Measurements from ENCODE around the gene MEG3. TPM values are rescaled to one million over a fixed set of nuclear protein-coding genes. Genes with fewer than 3 reads are reported as not detected.
A peak's percentile ranks its signal among the peaks of the same experiment; 100 is the strongest.

The MEG3 gene
- total and polyA plus RNA-seq, 9 of the 15 experiments (the other 6 are each of a cell fraction or from before 2014, with no cell fraction given): 0.10 to 5.3 (median 1.0) TPM; not detected in 1

GRCh38 chr14:100865682-100866591 lies 40.0 kb downstream of the MEG3 start:
- H3K4me1 ChIP-seq (replicated peaks in 1 of 2; ENCODE audit: control insufficient read depth in 2 of 2, insufficient read depth in 2 of 2, low read length in 2 of 2): peaks cover 28 to 35% of the 10 kb centered on the region in 2 experiments
- POLR2A ChIA-PET: interaction anchor here (0.6 to 1.8 kb wide), 2 partner anchors 14 to 423 kb away, joined by 3 to 4 read pairs; no protein-coding TSS in a partner anchor
- H3K27me3 ChIP-seq (ENCODE audit: control insufficient read depth in 2 of 2, insufficient read depth in 2 of 2, low read length in 2 of 2): no peaks in the 10 kb centered on the region
- H3K79me2 ChIP-seq (ENCODE audit: control insufficient read depth, insufficient read depth, low read length): no peaks in the 10 kb centered on the region
- peak overlapping the region; percentile 61; the same call in 1 of the 2 replicates for H2AFZ ChIP-seq (ENCODE audit: low read depth, low read length)
- H3K9me3 ChIP-seq (replicated peaks; ENCODE audit: control insufficient read depth, insufficient read depth, low read depth, low read length): no peaks in the 10 kb centered on the region
- in situ Hi-C loops (cut with MboI): no loop called here
- intact Hi-C loops (cut with micrococcal nuclease): no loop called here
- no peaks in the 10 kb centered on the region for H3K36me3 ChIP-seq (ENCODE audit: control insufficient read depth, insufficient read depth, low read length)
- no peak for FAIRE-seq
- no peak overlapping the region for H3K4me3 ChIP-seq
- peak in 2 of 4 experiments; percentile 13 to 17 for DNase-seq (ENCODE audit: extremely low read depth in 1 of 4, low spot score in 3 of 4)
- CTCF ChIA-PET (ENCODE audit: low intra/inter-chr PET ratio): no interaction called here
- H3K27ac ChIP-seq (ENCODE audit: extremely low read depth, low read depth, low read length): peak overlapping the region; percentile 57; the same call in 1 of the 3 replicates
- no TSS peak for BruUV-seq (replicated peaks)
- no peaks in the 10 kb centered on the region for H3K9me1 ChIP-seq (ENCODE audit: control insufficient read depth, insufficient read depth, low read length)
- 63% methylated on average over 15 of the region's 22 CpGs for WGBS (ENCODE audit: insufficient coverage, low coverage, missing lambda C conversion rate)
- no peaks in the 10 kb centered on the region for H4K20me1 ChIP-seq (replicated peaks; ENCODE audit: control insufficient read depth, insufficient read depth, low read length)
- ATAC-seq: no peak
- no peak overlapping the region for H3K4me2 ChIP-seq (ENCODE audit: insufficient read depth, low read length)
- no peak for TF ChIP-seq KLF16 (IDR thresholded peaks at IDR 0.05)
- TF ChIP-seq FOSL1 (tag; conservative IDR thresholded peaks at IDR 0.05): no peak
- TF ChIP-seq REST (IDR thresholded peaks at IDR 0.05; ENCODE audit: borderline replicate concordance): 0 out of 2 replicates have a peak, but pooled peaks have one; percentile 8
- no peak for TF ChIP-seq REST (CRISPR knock-in tag; IDR thresholded peaks at IDR 0.05; ENCODE audit: low read depth)
- no peak for TF ChIP-seq RFX1 (IDR thresholded peaks at IDR 0.05)
- H3K9ac ChIP-seq (ENCODE audit: insufficient read depth in 1 of 2, low read depth in 2 of 2, low read length in 2 of 2): 0 out of 4 replicates have a peak overlapping the region, but pooled peaks of 1 of the 2 experiments have one; percentile 9

All from K562 (cell line).